PC-3 (cell line): ENCODE measurements around the gene CFHR5. TPM values are rescaled to one million over a fixed set of nuclear protein-coding genes. Genes with fewer than 3 reads are reported as not detected.
"Not testable (repeated sequence)": the region's sequence is repeated elsewhere in the genome, so short reads cannot be mapped to it uniquely, and the experiment has no call there.

ENCODE experiments used
- ATAC-seq: fragments of 200-7000 bp; cut with Tn5 transposase; 2 replicates; pipeline ENCODE4 v1.9.1; 2020; ENCODE audit warnings: mild to moderate bottlenecking, moderate library complexity
- BruUV-seq: library from RNA; stranded (reverse); fragments of 400-500 nt; replicated peaks from 2 replicates; lab custom pipeline; 2021; lab: Mats Ljungman, UMichigan
- CTCF ChIA-PET: fragments of 300-600 bp; sonication (Branson Sonifier 250); formaldehyde crosslinking; loops from one replicate; lab custom pipeline; 2022; ENCODE audit warnings: antibody characterized with exemption; lab: Charles Lee
- POLR2A ChIA-PET: fragments of 300-600 bp; sonication (Branson Sonifier 250); formaldehyde crosslinking; loops from one replicate; lab custom pipeline; 2022; ENCODE audit warnings: antibody characterized with exemption; ENCODE audit not compliant: unreplicated experiment; lab: Charles Lee
- DNase-seq: peaks from one replicate; pipeline ENCODE4 v3.0.0-alpha.2; 2015
- H2AFZ ChIP-seq: fragments of 300-600 bp; sonication (generic); 2 replicates; pipeline ENCODE4 v1.6.0; 2016; ENCODE audit warnings: antibody characterized with exemption, low read length
- H3F3A ChIP-seq: fragments of 300-600 bp; sonication (generic); one replicate; pipeline ENCODE4 v1.6.0; 2017; ENCODE audit warnings: antibody characterized with exemption, low read length, control low read depth, mild to moderate bottlenecking; ENCODE audit not compliant: unreplicated experiment
- H3K27ac ChIP-seq: fragments of 300-600 bp; sonication (generic); 2 replicates; pipeline ENCODE4 v1.5.1; 2016; ENCODE audit warnings: mild to moderate bottlenecking, low read length
- H3K27me3 ChIP-seq: fragments of 300-600 bp; sonication (generic); 2 replicates; pipeline ENCODE4 v1.6.1; 2016; ENCODE audit warnings: low read length, mixed read lengths
- H3K36me3 ChIP-seq: fragments of 300-600 bp; sonication (generic); 2 replicates; pipeline ENCODE4 v1.6.1; 2016; ENCODE audit warnings: low read depth, mixed run types, low read length, mixed read lengths
- H3K4me1 ChIP-seq: fragments of 300-600 bp; sonication (generic); 2 replicates; pipeline ENCODE4 v1.5.1; 2016; ENCODE audit warnings: low read length; ENCODE audit not compliant: insufficient read depth
- H3K4me2 ChIP-seq: fragments of 300-600 bp; sonication (generic); 2 replicates; pipeline ENCODE4 v1.6.0; 2016; ENCODE audit warnings: low read length
- H3K4me3 ChIP-seq: fragments of 300-600 bp; sonication (generic); 2 replicates; pipeline ENCODE4 v1.5.1; 2016; ENCODE audit warnings: mild to moderate bottlenecking, low read length, mixed read lengths
- H3K79me2 ChIP-seq: fragments of 300-600 bp; sonication (generic); 2 replicates; pipeline ENCODE4 v1.6.1; 2017; ENCODE audit warnings: low read length, mixed read lengths
- H3K9ac ChIP-seq: fragments of 300-600 bp; sonication (generic); 2 replicates; pipeline ENCODE4 v1.6.0; 2016; ENCODE audit warnings: mild to moderate bottlenecking, low read length
- H3K9me2 ChIP-seq: fragments of 300-600 bp; sonication (generic); replicated peaks from 2 replicates; pipeline ENCODE4 v1.6.1; 2016; ENCODE audit warnings: mixed run types, low read length, mixed read lengths
- H3K9me3 ChIP-seq: fragments of 300-600 bp; sonication (generic); 2 replicates; pipeline ENCODE4 v1.6.1; 2016; ENCODE audit warnings: low read length, mixed read lengths
- H4K20me1 ChIP-seq: fragments of 300-600 bp; sonication (generic); 2 replicates; pipeline ENCODE4 v1.6.1; 2016; ENCODE audit warnings: low read length, mixed read lengths
- EZH2 ChIP-seq: fragments of 300-600 bp; sonication (generic); IDR thresholded peaks from one replicate; pipeline ENCODE4 v1.6.1; 2017; ENCODE audit warnings: antibody characterized with exemption, mild to moderate bottlenecking, low read length; ENCODE audit not compliant: unreplicated experiment
- EZH2phosphoT487 ChIP-seq: fragments of 300-600 bp; sonication (generic); IDR thresholded peaks from 2 replicates; pipeline ENCODE4 v1.6.1; 2018; ENCODE audit warnings: mild to moderate bottlenecking, antibody characterized with exemption, low read length, borderline replicate concordance
- intact Hi-C: fragments of 100-400 bp; cut with micrococcal nuclease; formaldehyde crosslinking; loops from 2 replicates; pipeline ENCODE4 v1.9.0; 2023
- total RNA-seq: library from RNA; depleted of rRNA; stranded (reverse); fragments of >200 nt; gene quantifications from 2 replicates; pipeline ENCODE4 v1.2.3, GENCODE V29; 2014
- TF ChIP-seq, protein P1 (sequence below): fragments of 300-600 bp; sonication (generic); conservative IDR thresholded peaks from 2 replicates; pipeline ENCODE4 v1.5.1; 2017; ENCODE audit warnings: antibody characterized with exemption, low read depth, mild to moderate bottlenecking, low read length

The CFHR5 gene
- total RNA-seq, 1 experiment from 2014 or later: not detected

DNA sequence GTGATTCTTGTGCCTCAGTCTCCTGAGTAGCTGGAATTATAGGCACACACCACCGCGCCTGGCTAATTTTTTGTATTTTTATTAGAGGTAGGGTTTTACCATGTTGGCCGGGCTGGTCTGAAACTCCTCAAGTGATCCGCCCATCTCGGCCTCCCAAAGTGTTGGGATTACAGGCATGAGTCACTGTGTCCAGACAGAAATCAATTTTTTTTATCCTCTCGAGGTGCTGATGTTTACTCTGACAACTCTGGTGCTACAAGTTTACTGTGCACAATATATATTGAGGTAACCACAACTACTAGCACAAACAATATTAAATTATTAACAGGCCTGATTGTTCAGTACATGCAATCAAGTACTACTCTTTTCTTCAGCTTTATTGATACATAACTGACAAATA, 50.0 kb downstream of the CFHR5 start:
- H3K4me2 ChIP-seq: 0 out of 2 replicates have a peak overlapping the region, but pooled peaks have one; percentile 26
- DNase-seq: peak; percentile 59
- intact Hi-C loops: loop anchor here (5.0 kb wide), 1 partner anchor 105 kb away; no protein-coding TSS in a partner anchor
- H3K4me1 ChIP-seq: peaks cover 6% of the 10 kb centered on the region; the same call in 1 of the 2 replicates
- no peak overlapping the region for H3K9ac ChIP-seq
- no peaks in the 10 kb centered on the region for H3K27me3 ChIP-seq
- ATAC-seq: peak; percentile 96
- no TSS peak for BruUV-seq
- H3K9me2 ChIP-seq: no peaks in the 10 kb centered on the region
- H3K4me3 ChIP-seq: no peak overlapping the region
- no peaks in the 10 kb centered on the region for H4K20me1 ChIP-seq
- ChIA-PET POLR2A (no interaction called here), CTCF (no interaction called here)
- no peaks in the 10 kb centered on the region for H3K79me2 ChIP-seq
- no peaks in the 10 kb centered on the region for H3F3A ChIP-seq
- no peaks in the 10 kb centered on the region for H3K9me3 ChIP-seq
- no peak overlapping the region for H3K27ac ChIP-seq
- H2AFZ ChIP-seq: no peak overlapping the region
- TF ChIP-seq EZH2phosphoT487: no peak
- TF ChIP-seq, protein P1, sequence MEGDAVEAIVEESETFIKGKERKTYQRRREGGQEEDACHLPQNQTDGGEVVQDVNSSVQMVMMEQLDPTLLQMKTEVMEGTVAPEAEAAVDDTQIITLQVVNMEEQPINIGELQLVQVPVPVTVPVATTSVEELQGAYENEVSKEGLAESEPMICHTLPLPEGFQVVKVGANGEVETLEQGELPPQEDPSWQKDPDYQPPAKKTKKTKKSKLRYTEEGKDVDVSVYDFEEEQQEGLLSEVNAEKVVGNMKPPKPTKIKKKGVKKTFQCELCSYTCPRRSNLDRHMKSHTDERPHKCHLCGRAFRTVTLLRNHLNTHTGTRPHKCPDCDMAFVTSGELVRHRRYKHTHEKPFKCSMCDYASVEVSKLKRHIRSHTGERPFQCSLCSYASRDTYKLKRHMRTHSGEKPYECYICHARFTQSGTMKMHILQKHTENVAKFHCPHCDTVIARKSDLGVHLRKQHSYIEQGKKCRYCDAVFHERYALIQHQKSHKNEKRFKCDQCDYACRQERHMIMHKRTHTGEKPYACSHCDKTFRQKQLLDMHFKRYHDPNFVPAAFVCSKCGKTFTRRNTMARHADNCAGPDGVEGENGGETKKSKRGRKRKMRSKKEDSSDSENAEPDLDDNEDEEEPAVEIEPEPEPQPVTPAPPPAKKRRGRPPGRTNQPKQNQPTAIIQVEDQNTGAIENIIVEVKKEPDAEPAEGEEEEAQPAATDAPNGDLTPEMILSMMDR: no peak
- TF ChIP-seq EZH2: no peak
- no peaks in the 10 kb centered on the region for H3K36me3 ChIP-seq

DNA sequence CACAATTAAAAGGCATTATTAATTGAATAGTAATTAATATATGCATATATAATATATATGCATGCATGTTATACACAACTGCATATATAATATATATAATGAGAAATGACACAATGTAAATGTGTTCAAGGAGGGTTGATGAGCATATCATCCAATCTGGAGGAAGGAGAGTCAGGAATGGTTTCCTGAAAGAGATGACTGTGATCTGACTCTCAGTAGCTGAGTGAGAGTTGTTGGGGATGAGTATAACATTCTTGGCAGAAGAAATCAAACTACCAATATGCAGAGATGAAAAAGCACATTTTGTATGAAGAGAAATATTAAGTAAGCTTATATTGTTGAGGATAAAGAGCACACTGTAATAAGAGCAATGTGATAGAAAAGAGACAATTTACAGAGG, 52.4 kb downstream of the CFHR5 start:
- H3K4me2 ChIP-seq: no peak overlapping the region

DNA sequence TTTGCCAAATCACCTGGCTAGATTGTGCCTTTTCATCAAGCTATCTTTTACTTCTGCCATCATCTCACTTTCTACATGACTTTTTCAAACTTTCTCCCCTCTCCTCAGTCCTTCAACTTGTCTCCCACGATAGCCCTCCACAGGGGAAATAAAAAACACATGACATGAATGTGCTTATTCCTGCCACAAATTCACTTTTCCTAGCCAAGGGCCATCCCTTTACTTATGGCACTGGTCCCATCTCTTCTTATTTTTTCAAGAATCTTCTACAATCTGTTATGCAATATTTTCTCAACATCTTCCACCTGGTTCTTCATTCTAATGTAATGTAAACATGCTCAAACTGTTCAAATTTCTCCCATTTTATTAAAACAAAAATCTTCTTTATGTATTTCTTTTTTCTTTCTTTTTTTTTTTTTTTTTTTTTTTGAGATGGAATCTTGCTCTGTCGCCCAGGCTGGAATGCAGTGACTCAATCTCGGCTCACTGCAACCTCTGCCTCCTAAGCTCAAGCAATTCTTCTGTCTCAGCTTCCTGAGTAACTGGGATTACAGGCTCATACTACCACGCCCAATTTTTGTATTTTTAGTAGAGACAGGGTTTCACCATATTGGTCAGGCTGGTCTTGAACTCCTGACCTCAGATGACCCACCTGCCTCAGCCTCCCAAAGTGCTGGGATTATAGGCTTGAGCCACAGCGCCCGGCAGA, 57.4 kb downstream of the CFHR5 start:
- Histone ChIP-seq H2AFZ (peak overlapping the region; percentile 34; the same call in 1 of the 2 replicates), H3K27ac (peak overlapping the region; percentile 25; the same call in 1 of the 2 replicates), H3K4me1 (peaks cover 12% of the 10 kb centered on the region), H3K4me2 (peak overlapping the region; percentile 51)
- peak; percentile 71 for ATAC-seq
- DNase-seq: peak; percentile 65
- CTCF ChIA-PET, H3K4me3 ChIP-seq, H4K20me1 ChIP-seq, H3K9me3 ChIP-seq, H3K27me3 ChIP-seq, H3K9me2 ChIP-seq, H3K9ac ChIP-seq, H3K79me2 ChIP-seq, BruUV-seq, H3K36me3 ChIP-seq, POLR2A ChIA-PET, H3F3A ChIP-seq, intact Hi-C loops: not testable (repeated sequence)

More for the DNA sequence above, 52.4 kb downstream of the CFHR5 start:
- H3K9me3 ChIP-seq: no peaks in the 10 kb centered on the region
- ATAC-seq (no peak), DNase-seq (peak; percentile 11)
- H3F3A ChIP-seq: no peaks in the 10 kb centered on the region
- no peak overlapping the region for H3K4me3 ChIP-seq
- POLR2A ChIA-PET: no interaction called here
- intact Hi-C loops: loop anchor here (5.0 kb wide), 1 partner anchor 103 kb away; no protein-coding TSS in a partner anchor
- H4K20me1 ChIP-seq: no peaks in the 10 kb centered on the region
- H3K27me3 ChIP-seq: no peaks in the 10 kb centered on the region
- peaks cover 13% of the 10 kb centered on the region for H3K4me1 ChIP-seq
- no peak overlapping the region for H2AFZ ChIP-seq
- BruUV-seq: no TSS peak
- no peak overlapping the region for H3K9ac ChIP-seq
- no peaks in the 10 kb centered on the region for H3K79me2 ChIP-seq
- H3K36me3 ChIP-seq: no peaks in the 10 kb centered on the region
- no peaks in the 10 kb centered on the region for H3K9me2 ChIP-seq
- no peak overlapping the region for H3K27ac ChIP-seq
- TF ChIP-seq EZH2phosphoT487 (no peak), EZH2 (no peak)
- TF ChIP-seq, protein P1: no peak
- CTCF ChIA-PET: no interaction called here
